ENCODE data around the gene APOL5.
"Not testable (repeated sequence)": the region's sequence is repeated elsewhere in the genome, so short reads cannot be mapped to it uniquely, and the experiment has no call there.

APOL5 gene

GRCh38 chr22:35712672-35713071 is 5.0 kb upstream of the APOL5 start:
- DNase-seq = no peak

DNA sequence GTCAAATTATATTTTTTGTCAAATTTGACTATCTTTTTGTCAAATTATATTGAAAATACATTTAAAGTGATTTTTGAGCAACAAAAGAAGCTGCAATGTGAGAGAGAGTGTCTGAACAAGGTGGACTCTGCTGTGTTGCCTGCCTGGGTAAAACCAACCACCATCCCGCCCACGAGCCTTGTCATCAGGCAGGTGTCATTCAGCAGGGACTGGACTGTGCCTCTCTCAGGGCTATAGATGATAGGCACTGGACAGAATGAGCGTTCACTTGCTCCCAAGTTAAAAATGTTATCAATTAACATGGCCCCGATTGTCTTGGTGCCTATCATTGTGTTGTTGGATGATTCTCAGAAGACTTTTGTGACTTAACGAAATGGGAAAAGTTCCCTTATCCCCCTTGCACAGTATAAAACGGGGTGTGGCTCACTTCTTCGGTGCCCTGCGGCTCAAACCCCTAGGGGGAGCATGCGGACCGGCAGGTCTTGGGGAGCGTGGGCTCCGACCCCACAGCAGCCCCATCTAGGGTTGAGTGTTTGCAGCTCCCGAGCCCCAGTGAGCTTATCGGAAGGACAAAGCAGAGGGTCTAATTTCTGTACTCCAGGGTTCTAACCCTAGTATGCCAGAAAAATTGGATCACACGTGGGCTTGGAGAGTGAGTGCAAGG is 1.7 kb downstream of the APOL5 start:
- DNase-seq = no peak

DNA sequence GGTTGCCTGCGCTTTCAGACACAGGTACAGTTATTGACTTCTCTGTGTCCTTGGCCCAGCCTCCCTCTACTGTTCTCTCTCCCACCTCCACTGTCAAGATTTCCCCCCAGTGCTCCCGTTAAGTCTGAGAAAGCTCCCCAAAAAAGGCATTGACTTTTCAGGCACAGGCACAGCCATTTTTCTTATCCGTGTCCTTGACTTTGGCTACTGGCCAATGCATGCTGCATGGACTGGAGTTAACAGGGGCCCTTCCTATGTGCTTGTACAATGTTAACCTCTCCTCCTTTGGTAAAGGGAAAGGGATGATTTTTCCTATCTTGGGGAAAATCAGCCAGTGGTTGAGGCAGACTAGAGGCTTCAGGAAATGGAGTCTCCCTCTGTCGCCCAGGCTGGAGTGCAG is 4.3 kb downstream of the APOL5 start:
- no peak for DNase-seq

GRCh38 chr22:35725521-35725920 is 7.8 kb downstream of the APOL5 start:
- DNase-seq = no peak

DNA sequence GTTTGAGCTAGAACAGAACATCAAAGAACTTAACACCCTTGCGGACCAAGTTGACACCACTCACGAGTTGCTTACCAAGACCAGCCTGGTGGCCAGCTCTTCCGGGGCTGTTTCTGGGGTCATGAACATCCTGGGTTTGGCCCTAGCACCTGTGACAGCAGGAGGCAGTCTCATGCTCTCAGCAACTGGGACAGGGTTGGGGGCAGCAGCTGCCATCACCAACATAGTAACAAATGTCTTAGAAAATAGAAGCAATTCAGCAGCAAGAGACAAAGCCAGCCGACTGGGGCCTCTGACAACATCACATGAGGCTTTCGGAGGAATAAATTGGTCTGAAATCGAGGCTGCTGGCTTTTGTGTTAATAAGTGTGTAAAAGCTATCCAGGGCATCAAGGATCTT is 8.7 kb downstream of the APOL5 start:
- DNase-seq = no peak

- no peak for DNase-seq
Observed at GRCh38 chr22:35726933-35727332, 9.3 kb downstream of the APOL5 start.

- DNase-seq = no peak
Observed at GRCh38 chr22:35727436-35727835, 9.8 kb downstream of the APOL5 start.

DNA sequence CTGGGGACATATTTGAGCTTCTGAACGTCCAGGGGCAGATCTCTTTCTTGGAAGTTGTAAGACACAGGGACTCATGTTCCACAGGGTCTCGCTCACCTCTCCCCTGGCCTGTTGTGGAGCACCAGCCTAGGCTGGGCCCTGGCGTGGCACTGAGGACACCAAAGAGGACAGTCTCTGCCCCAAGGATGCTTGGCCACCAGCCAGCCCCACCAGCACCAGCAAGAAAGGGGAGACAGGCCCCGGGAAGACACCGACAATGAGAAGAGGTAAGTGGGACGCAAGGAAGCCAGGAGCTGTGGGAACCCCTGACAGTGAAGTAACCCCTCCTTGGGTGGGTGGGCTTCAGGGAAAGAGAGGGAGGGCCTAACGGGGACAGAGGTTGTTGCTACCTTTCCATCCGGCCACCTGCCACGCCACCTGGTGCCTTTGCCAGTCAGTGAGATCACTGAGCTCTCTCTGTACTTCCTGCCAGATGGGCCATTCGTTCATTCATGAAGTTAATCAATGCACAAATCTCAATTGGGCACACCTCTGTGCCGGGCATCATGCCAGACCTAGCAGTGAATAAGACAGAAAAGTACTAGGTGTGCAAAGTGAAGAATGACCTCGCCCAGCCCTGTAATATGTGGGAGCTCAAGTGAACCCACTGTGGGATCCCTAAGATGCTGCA is 11.1 kb downstream of the APOL5 start:
- DNase-seq = no peak

DNA sequence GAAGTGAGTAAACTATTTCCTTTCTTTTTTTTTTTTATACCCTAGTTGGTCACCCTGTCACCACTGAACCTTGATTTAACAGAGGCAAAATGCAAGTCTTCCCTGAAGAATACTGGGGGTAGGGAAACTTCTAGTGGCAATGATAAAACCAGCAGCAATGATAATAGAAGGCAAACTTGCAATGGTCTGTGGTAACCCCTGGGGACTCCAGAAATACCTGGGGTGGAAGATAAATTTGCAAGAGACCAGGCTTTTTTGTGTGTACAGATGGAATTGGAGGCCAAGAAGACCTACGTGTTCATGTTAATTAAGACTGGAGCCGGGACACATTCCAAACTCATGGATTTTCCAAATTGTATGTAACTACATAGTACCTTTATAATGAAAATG is 11.6 kb downstream of the APOL5 start:
- no peak for DNase-seq

DNA sequence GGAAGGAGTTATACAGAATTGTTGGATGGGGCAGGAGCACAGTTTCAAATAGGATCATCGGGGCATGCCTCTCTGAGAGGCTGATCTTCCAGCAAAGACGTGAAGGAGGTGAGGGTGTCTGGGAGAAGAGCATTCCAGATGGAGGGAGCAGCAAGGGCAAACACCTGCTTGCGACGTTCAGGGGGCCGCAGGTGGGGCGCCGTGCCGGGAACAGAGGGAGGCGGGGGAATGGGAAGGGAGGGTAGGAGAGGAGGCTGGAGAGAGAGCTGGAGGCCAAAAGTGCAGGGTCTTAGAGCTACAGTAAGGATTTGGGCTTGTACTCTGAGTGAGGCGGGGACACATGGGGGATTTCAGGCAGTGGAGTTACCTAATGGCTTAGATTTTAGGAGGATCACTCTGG is 13.6 kb downstream of the APOL5 start:
- no peak for DNase-seq

DNA sequence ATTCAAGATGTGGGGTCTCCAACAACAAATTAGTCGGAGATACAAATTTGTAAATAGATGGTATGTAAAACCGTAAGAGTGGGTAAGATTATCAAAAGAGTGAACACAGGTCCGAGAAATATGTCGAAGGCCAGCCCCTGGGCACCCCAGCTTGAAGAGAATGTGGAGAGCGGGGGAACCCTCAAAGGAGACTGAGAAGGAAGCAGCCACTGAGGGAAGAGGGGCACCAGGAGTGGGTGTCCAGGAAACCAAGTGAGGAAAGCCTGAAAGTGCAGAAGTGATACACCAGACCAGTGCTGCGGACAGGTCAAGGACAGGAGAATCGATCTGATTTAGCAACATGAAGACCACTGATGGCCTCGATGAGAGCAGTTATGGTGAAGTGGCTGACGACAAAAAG is 14.4 kb downstream of the APOL5 start:
- DNase-seq = no peak

- no peak for DNase-seq
Observed at GRCh38 chr22:35733036-35733435, 15.4 kb downstream of the APOL5 start.

DNA sequence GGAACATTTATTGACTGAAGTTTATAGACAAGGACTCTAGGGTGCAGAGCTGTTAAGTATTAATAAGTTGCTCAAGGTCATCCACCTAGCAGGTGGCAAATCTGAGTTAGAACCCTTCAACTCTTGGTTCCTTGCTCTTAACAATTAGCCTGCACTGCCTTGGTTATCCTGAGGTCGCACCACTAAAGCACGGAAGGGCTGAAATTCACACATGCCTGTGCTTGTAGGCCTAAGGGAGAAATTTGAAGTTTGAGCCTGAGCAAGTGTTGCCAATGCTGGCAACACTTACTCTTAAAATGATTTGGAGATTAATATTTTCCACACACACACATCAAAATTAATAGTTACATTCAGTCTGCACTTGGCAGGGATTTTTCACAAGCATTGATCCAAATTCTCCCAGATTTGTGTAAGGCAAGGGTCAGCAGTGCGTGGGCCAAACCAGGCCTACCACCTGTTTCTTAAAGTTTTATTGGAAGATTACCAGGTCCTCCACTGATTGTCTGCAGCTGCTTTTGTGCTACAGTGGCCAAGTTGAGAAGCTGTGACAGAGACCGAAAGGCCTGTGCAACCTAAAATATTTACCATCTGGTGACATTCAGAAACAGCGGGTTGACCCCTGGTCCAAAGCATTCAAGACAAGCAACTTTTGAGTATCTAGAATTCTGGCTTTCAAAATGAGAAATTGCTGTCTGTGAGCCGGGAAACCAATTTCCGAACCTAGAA is 16.3 kb downstream of the APOL5 start:
- DNase-seq = no peak

GRCh38 chr22:35734517-35734827 is 16.8 kb downstream of the APOL5 start:
- DNase-seq = no peak

- DNase-seq = no peak
Observed at GRCh38 chr22:35735542-35735941, 17.9 kb downstream of the APOL5 start.

- DNase-seq = no peak
Observed at GRCh38 chr22:35736166-35736565, 18.5 kb downstream of the APOL5 start.

DNA sequence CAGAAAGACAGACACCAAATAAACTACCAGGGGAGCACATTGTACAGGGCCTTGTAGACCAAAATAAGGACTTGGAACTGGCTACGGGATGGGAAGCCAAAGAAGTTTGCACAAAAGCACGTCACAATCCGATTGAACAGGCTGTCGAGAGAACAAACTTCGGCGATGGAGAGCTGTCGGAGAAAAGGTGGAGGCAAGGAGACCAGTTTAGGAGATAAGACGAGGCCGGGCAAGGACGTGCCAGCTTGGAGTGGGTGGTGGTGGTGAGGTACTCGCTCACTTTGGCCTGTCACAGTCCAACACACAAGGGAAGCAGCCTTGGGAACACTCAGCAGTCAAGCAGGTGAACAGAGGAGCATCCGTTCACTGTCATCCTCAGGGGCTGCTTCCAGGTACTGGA is 19.0 kb downstream of the APOL5 start:
- no peak for DNase-seq

DNA sequence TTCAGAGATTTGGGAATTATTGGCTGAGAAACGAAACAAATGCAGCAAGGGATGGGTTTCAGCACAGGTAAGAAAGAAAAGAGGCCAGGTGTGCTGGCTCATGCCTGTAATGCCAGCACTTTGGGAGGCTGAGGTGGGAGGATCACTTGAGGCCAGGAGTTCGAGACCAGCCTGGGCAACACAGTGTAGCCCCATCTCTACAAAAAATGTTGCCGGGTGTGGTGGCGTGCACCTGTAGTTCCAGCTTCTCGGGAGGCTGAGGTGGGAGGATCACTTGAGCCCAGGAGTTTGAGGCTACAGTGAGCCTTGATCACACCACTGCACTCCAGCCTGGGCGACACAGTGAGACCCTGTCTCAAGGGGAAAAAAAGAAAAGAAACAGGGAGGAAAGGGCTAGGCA is 20.2 kb downstream of the APOL5 start:
- not testable (repeated sequence) for DNase-seq

DNA sequence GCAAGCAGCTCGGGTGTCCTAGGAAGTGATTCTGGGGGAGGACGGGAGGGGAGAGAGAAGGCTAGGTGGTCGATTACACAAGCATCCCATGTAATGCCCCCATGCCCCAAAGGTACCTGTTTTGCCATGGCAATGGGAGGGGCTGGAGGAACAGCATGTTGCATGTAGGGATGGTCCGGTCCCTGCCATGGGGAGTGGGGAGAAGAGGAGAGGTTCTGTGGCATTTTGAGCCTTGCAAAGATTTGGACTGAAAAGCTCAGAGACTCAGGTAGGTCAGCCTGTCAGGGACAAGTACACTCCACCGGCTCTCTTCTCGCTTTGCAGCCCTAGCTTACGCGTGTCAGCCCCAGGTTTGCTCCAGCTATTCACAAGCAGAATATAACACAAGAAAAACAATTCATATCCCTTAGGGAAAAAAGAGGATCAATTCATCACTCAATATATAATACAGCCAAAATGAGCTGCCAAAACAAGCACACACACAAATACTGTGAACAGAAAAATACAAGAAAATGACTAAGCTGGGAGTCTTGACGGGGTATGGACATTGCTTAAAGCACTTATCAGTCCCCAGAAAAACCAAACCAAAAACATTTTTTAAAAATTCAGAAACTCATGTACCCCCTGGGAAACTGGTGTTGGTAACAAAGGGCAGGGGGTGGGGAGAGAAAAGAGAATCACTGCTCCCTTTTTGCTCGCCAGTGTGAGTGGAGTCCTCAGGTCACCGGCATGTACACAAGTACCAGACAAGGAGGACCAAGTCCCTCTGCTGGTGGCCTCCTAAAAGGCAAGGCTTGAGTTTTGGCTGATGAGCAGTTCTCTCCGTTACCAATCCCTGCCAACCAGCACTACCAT is 21.6 kb downstream of the APOL5 start:
- DNase-seq = no peak

GRCh38 chr22:35739931-35740380 is 22.3 kb downstream of the APOL5 start:
- DNase-seq = no peak

DNA sequence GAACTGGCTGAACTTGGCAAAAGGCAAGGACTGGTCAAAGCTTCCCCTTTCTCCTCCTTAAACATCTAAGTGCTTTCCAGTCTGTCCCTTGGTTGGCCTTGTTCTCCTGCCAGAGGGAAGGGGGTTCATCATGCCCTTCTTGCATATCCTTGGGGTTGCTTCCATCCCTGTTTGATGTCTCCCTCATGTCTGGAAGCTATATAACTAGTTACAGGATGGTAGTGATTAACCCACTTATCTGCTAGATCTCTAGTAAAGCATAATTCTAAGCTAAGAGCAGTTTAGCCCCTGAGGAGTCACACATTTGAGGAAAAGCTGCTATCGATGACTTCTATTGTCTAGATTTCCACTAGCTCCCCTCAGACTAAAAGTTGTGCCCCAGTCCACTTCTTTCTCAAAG is 22.9 kb downstream of the APOL5 start:
- DNase-seq = no peak

- DNase-seq = no peak
Observed at GRCh38 chr22:35742342-35743100, 24.8 kb downstream of the APOL5 start.

Measured in activated CD4-positive, alpha-beta T cell treated with anti-CD3 and anti-CD28 coated beads, Interleukin-2, Interleukin-6, amounts not matched to agents 100 ng/mL and 50 ng/mL, durations not matched to agents 16 hours and 8 hours (primary cell).